GM18907 (cell line): ENCODE results near the gene PITPNM3.
"Not testable (repeated sequence)": the region's sequence is repeated elsewhere in the genome, so short reads cannot be mapped to it uniquely, and the experiment has no call there.

ENCODE experiments used
- ATAC-seq: cut with Tn5 transposase; IDR thresholded peaks from one replicate; pipeline ENCODE4 v1.9.1; 2021; ENCODE audit warnings: mild to moderate bottlenecking, moderate library complexity; ENCODE audit not compliant: unreplicated experiment

Gene PITPNM3

DNA sequence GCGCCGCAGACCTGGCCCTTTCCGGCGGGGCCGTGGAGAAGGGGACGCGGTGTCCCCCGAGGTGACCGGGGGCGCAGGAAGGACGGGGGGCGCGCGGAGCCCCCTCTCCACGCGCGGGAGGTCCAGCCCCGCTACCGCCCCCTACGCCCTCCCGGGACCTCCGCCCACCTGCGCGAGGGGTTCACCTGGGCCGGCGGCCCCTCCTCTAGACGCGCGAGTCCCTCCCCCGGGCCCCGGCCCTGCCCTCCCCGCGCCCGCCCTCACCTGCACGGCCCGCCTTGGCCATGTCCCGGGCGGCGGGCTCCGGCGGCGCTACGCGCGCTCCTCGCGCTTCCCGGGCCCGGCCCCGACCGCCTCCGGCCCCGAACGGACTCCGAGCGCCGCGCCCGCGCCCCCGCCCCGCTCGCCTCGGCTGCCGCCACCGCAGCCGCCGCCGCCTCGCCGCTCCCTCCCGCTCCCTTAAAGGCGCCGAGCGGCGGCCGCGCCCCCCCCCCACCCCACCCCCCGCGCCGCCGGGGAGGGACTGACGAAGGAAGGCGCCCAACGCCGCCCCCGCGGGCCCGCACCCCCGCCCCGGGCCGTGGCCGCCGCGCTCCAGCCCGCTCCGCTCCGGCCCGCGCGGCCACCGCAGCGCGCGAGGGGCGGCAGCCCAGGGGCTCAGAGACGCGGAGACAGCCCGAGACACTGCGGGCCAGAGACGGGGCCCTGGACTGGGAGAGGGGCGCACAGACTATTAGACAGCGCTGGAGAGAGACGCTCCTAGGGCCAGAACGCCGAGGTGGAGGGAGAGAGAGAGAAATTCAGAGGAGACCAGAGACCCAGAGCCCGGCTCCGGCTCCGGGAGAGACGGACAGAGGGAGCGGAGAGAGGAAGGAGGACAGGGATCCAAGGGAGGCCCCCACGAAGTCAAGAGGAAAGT, at the start of gene PITPNM3:
TSS of gene PITPNM3 (minus strand) at position 435 of the 919 bp plus-strand sequence. CDS start at position 286, 149 bp downstream.
- ATAC-seq = no peak

DNA sequence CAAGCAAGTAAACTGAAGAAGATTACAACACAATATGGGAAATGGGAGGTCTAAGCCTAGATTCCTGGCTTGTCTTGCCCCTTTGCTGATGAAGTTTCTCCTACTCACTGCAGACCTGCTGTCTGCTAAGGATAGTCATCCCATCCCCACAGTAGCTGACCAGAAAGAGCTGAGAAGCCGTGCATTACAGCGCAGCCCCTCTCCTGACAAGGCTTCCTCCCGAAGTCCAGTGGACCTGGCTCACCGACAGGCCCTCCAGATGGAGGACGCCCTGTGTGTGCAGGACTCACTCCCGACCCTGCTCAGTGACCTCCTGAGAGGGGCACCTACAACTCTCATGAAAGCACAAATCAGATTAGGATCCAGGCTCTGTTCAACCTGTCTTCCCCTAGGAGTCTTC, 48.8 kb upstream of the PITPNM3 start:
- no peak for ATAC-seq

DNA sequence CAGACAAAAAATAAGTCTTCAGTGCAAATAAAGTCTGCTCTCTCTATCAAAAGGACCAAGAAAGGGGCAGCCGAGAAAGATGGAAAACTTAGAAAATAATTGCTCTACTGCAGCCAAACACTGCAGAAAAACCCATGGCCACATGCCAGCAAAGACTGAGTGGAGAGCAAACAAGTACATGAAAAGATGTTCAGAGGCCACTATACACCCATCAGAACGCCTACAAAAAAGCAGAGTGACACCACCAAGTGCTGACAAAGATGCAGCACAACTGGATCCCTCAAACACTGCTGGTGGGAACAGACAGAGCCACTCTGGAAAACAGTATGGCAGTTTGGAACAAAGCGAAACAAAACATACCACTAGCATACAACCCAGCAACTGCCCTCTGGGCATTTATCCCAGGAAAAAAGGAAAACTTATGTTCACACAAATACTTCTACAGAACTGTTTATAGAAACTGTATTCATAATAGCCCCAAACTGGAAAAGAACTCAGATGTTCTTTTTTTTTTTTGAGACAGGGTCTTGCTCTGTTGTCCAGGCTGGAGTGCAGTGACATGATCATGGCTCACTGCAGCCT, 47.5 kb upstream of the PITPNM3 start:
- no peak for ATAC-seq

DNA sequence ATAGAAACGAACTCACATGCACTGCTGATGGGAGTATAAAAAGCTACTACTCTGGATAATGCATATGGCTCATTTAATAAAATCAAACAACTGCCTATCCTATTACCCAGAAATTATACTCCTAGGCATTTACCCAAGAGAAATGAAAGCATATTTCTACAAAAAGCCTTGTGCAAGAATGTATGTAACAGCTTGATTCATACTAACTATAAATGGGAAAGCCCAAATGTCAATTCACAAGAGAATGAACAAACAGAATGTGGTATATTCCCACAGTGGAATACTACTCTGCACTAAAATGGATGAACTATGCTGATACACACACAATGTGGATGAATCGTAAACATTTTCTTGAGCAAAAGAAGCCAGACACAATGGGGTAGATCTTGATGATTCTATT, 45.8 kb upstream of the PITPNM3 start:
- no peak for ATAC-seq

DNA sequence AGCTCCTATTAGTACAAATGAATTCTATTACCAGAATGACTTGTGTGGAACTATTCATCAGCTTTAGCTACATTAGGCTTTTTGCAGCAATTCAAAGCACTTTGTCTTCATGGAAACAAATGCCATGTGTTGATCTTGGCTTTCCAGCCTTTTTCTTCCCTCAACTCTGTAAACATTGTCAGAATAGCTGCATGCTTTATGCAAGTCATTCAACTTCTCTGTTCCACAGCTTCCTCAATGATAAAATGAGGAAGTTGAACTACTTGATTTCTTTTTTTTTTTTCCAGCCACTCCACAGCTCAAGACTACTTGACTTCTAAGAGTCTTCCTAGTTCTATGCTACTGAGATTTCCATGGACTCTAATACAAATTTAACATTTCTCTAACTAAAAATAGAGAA, 43.0 kb upstream of the PITPNM3 start:
- no peak for ATAC-seq

DNA sequence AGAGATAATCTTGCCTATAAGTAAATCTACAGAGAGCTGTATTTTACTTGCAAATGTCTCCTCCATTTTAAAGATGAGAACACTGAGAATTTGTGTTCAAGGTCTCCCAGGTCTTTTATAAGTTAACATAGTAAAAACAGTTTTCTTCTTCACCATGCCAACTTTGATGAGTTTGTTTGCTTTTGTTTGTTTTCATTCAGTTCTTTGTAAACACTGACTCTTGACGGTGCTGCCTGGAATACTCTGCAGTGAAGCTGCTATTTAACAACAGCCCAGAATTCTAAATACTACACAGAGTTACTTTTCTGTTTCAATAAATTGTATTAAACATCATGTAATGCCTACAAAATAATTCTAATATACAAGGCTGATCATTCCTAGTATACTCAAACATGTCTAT, 41.4 kb upstream of the PITPNM3 start:
- no peak for ATAC-seq

DNA sequence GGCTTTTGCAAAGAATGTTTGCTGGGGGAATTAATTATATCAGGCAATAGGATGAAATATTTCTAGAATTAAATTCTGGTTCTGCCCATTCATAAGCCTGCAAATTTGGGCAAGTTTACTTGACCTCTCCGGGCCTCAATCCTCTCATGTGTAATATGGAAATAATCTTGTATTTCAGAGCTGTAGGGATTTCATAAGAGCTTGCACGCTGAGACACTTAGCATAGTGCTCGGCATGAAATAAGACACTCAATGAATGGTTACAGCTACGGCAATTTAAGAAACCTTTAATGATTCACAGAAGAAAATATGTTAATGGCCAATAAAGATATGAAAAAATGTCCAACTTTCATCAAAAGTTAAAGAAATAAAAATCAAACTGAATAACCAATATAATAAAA, 40.6 kb upstream of the PITPNM3 start:
- no peak for ATAC-seq

DNA sequence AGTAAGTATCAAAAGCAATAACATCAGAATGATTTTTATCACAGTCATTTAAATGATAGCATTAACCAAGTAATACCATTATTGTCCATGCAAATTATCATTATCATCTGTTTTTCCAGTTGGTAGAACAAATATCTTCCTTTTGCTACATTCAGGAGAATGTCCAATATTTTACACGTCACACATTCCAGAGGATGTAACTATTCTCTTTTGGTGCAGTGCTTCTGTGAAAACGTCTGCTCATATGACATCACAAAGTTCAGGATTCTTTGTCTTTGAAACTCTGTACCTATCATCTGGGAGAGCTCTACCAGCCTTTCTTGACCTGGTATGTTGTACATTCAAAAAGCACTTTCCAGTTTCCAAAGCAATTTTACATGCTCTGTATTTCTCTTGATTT, 40.2 kb upstream of the PITPNM3 start:
- no peak for ATAC-seq

DNA sequence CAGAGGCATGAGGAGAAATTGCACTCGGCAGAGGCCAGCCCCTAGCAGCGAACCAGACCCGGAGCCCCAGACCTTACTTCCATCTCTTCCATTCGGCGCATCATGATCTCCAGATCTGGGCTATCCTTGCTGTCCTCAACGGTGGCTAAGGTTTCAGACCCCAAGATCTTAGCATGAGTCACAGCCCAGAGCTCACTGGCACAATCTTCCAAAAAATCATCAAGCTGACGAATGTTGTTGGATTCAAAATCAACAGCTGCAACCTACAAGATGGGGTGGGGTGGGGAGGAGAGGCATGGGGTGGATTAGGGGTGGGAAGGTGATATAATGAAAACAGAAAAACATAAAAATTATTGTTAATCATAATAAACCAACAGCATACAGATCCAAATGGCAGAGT, 39.7 kb upstream of the PITPNM3 start:
- ATAC-seq = no peak

DNA sequence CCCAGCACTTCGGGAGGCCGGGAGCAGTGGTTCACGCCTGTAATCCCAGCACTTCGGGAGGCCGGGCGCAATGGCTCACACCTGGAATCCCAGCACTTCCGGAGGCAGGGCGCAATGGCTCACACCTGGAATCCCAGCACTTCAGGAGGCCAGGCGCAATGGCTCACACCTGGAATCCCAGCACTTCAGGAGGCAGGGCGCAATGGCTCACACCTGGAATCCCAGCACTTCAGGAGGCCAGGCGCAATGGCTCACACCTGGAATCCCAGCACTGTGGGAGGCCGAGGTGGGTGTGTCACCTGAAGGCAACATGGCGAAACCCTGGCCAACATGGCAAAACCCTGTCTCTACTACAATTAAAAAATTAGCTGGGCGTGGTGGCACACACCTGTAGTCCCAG, 37.0 kb upstream of the PITPNM3 start:
- ATAC-seq = not testable (repeated sequence)

DNA sequence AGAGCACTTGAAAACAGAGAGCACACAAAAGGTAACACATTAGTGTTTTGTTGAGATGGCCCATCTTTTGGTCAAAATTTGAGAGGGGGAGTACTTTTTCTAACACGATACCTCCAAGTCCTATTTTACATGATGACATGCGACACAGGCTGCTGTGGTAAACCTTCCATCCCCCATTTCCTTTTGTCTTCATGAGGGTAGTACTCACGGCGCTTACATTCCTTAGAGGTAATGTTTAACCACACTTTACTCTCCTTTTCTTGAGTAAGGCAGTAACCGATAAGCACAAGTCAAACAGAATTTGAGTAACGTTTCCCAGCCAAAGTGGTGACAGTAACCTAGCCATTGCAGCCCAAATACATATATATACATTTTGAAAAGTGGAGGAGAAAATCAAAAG, 35.8 kb upstream of the PITPNM3 start:
- ATAC-seq = no peak

DNA sequence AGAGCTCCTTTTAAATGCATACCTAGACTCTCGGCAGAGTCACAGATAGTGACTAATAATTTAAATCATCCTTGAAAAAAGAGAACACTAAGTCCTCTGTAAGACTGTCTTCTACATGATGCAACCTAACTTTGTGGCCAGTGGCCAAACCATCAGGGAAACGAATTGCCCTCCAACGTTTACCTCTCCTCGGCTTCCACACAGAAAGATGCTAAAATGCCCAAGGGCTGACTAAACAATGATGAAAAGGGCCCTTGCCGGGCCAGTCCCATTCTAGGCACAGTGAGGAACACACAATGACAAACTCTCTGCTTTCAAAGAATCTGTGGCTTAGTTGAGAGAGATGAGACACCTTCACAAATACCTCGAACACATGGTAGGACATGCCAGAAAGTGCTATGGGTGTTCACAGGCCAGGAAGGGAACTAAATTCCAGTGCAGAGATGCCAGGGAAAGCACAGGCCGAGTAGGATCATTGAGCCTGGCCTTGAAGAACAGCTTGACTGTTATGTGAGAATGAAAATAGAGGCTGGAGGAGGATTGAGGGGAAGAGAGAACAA, 35.3 kb upstream of the PITPNM3 start:
- no peak for ATAC-seq

DNA sequence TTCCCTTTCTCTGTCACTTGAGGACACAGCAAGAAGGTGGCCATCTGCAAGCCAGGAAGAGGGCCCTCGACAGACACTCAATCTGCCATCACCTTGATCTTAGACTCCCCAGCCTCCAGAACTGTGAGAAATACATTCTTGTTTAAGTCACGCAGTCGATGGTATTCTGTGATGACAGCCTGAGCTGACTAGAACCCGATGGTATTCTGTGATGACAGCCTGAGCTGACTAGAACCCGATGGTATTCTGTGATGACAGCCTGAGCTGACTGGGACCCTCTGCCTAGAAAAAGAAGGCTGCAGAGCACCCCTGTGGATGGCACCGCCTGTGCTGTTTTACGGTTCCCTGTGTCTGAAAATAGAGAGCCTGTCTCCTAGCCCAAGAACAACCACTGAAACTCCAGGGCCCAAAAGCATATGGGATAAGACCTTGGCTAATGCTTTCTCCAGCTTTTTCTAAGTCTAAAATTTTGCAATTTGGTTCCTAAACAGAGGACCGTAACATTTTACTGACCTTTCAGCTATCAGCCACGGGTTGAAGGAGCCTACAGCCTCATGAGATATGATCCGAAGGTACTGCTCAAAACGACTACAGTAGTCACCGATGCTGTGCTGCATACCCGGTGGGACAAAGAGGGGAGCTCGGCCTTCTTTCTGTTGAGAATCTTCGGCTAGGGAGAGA, 33.1 kb upstream of the PITPNM3 start:
- no peak for ATAC-seq

DNA sequence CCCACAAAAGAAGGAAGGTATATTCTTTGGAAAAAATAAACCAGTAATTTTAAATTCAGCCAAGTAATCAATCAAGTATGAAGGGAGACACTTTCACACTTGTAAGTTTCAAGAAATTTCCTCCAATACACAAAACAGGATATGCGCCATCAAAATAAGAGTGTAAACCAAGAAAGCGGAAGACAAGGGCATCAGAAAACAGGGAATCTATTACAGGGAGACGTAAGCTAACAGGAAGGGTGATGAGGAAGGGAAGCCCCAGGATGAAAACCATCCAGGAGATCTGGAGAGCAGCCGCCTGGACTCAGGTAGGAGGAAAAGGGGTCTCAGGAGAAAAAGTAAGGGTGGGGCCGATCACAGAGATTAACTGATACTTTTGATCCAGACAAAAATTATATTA, 31.8 kb upstream of the PITPNM3 start:
- ATAC-seq = no peak

DNA sequence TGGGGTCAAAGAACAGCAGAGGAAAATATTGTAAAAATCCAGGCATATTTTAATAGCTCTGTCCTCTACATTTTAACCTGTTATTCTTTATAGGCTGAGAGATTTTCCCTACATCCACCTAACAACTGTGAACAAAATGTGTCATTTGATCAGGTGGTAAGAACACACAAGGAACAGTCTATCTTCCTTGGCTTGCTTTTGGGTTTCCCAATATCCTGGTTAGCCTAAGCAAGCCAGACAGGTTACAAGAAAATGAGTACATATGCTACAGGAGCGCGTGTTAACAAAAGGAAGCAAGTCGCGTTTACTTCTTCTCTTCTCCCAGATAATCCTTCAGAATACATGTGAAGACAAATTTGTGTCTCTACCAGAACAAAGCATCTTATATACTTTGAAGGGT, 31.0 kb upstream of the PITPNM3 start:
- ATAC-seq = no peak

DNA sequence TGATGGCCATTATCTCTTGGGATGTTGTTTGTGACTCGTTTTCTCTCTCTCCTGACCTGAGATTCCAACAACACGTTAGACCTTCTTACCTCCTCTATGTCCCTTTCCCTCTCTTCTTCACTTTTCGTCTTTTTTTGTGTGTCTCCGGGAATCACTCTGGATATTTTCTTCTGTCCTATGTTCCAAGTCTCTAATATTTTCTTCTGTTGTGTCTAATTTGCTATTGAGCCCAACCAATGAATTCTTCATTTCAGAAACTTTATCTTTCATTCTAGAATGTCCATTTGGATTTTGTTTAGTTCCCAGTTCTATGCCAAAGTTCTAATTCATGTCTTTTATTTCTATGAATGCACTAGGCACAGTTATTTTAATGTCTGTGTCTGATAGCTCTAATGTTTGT, 27.1 kb upstream of the PITPNM3 start:
- ATAC-seq = no peak

DNA sequence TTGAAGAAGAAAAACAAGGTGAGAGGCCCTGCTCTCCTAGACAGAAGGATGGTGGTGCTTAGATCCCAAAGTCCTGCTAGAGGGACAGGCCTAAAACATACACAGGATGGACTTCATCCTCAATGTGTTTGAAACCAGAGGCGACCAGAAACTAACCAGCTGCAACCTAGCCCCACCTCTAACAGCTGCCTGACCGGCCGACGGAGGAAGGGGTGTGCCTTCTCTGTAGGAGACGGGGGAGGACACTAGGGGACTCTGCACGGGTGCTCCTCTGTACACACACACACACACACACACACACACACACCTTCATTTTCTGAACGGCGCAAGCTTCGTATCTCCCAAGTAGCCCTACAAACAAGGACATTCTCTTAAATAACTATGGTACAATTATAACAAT, 24.3 kb upstream of the PITPNM3 start:
- ATAC-seq = no peak

DNA sequence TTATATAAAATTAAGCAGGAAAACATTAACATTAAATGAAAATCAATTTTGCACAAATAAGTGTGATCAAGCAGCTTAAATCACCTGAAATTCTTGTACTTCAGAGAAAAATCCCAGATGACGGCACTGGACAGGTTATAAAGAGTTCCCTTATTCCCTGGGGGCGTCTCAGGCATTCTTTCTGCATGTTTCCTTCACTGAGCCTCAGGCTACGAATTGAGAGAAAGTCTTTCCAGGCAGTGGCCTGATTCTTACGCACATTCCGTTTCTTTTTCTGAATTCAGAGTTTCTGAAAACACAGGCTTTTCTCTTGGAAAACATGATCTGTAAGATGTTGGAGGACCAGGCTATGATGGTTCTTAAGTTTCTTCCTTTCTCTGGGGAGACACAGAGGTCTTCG, 22.1 kb upstream of the PITPNM3 start:
- ATAC-seq = no peak

DNA sequence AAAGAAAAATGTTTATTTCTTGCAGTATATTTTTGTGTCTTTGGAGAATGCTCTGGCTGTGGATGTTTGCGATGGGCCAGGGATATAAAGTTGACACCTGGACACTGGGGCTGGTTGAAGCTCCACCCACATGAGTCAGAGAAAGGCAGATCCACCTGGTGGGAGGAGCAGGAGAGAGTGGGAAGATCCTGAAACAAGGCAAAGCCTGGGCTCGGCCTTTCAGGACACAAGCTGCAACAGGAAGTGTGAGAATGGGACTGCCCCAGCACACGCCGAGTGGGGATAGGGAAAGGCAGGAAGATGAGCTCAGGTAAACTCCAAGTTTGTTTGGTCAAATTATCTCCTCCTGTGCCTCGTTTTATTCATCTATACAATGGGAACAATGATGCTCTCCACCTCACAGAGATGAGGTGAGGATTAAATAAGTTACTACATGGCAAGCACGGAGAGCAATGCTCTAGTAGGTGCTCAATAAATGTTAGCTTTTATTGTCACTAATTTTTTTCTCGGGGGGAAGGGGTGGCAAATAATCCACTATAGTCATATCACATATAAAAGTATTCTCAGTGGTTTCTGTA, 21.4 kb upstream of the PITPNM3 start:
- no peak for ATAC-seq

DNA sequence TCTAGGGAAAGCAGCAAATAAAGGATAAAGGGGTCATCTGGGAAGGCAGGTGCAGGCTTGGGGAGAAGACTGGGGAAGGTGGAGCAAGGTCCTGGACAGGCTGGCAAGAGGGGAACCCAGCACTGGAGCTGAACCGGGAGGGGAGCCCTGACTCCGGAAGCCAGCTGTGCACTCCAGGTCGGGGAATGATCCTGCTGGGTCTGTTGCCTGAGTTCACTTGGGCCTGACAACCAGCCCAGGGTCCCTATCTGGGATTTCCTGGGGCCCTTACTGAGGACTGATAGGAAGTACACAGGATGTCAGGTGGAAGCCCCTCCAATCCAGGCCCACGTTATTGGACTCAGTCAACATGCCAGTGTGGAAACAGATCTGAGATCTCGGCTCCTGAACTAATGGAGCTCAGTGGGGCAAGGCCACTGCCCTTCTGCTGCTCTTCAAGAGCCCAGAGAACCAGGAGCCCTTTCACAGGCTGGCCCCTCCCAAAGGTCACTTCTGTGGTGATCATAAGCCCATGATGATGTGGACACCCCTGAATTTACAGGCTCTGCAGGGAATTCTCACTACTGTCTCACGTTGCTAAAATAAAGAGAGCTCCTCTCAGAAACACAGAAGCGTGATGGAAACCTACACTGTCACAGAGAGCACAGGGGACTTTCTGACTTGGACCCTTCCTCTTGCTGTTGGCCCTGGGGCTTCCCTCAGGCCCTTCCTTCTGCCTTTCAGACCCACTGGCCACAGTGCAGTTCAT, 19.9 kb upstream of the PITPNM3 start:
- no peak for ATAC-seq

DNA sequence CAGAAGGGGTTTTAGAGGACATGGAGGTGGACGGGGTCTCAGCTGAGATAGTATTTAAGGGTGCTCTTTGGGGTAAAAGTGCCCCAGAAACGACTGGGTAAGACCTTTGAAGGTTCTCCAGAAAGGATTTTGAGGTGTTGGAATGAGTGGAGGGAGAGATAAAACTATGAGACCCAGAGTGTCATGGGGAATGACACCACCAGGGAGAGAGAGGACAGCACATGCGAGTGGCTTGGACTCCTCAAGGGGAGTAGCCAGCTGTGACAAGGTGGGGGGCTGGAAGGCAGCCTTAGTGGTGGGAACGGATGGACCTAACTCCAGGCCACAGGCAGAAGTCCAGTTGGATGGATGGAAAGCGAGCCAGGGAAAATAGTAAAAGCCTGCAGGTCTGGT, 19.2 kb upstream of the PITPNM3 start:
- no peak for ATAC-seq
